Gastrocnemius medialis (tissue), 4 donors: ENCODE results near the gene PRKCA.

Experiments used
- POLR2A ChIP-seq, 2 donors: fragments of 450-650 bp; IDR thresholded peaks; one replicate each; pipeline ENCODE4 v1.6.1; 2017; ENCODE audit warnings: antibody characterized with exemption in 2 of 2, mild to moderate bottlenecking in 2 of 2, moderate library complexity in 2 of 2
- TF ChIP-seq, protein P1 (sequence below), 5 experiments: fragments of 450-650 bp in 3 of 5; fragments of 200-600 bp in 2 of 5; sonication (generic) in 2 of 5; IDR thresholded peaks in 4 of 5; conservative IDR thresholded peaks in 1 of 5; 1 replicate in 4 of 5; 2 replicates in 1 of 5; pipeline ENCODE4 v1.5.1; 2016 to 2019; ENCODE audit warnings: antibody characterized with exemption in 5 of 5, mild to moderate bottlenecking in 3 of 5, moderate library complexity in 3 of 5

DNA sequence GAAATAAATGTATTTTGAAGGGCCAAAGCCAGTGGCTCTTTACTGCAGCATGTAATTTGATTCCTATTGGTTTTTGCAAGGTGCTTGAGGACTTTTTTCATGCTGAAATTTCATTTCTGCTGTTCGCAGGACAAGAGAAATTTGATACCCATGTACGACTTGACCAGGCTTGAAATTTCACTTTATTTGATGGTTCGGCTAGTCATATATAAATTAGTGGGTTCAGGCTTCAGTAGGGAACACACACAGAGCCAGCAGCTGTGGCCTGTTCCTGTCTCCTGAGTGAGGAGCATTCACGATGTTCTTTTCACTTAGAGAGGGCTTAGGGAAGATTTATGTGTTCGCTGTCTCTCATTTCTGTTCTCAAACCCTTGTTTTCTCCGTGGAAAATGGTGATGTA is 274.1 kb downstream of the PRKCA start:
- TF ChIP-seq, protein P1, sequence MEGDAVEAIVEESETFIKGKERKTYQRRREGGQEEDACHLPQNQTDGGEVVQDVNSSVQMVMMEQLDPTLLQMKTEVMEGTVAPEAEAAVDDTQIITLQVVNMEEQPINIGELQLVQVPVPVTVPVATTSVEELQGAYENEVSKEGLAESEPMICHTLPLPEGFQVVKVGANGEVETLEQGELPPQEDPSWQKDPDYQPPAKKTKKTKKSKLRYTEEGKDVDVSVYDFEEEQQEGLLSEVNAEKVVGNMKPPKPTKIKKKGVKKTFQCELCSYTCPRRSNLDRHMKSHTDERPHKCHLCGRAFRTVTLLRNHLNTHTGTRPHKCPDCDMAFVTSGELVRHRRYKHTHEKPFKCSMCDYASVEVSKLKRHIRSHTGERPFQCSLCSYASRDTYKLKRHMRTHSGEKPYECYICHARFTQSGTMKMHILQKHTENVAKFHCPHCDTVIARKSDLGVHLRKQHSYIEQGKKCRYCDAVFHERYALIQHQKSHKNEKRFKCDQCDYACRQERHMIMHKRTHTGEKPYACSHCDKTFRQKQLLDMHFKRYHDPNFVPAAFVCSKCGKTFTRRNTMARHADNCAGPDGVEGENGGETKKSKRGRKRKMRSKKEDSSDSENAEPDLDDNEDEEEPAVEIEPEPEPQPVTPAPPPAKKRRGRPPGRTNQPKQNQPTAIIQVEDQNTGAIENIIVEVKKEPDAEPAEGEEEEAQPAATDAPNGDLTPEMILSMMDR (IDR thresholded peaks at IDR 0.05 in 4 of 5, conservative IDR thresholded peaks at IDR 0.05 in 1 of 5) = no peak
- TF ChIP-seq POLR2A (IDR thresholded peaks at IDR 0.05) = no peak
